Nucleus accumbens (tissue), 56 donors: ENCODE data around the gene PCSK7.
"Not testable (repeated sequence)": the region's sequence is repeated elsewhere in the genome, so short reads cannot be mapped to it uniquely, and the experiment has no call there.

Experiments used
- DNase-seq, 56 donors: peaks; one replicate each; lab custom pipeline; 2025; lab: John Stamatoyannopoulos, UW

Gene PCSK7

DNA sequence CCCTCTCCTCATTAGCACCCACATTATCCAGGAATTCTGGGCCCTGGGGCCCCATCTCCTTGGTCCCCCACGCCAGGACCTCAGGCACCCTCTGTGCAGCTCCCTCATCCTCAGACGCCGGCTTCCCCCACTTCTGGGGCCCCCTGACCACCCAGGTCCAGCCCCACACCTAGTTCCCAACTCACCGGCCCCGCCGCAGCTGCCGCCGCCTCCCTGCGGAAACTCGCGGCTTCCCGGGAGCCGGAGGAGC is at the start of gene PCSK7:
PCSK7 (minus strand) TSS at position 232 of the 250 bp plus-strand sequence. CDS start 2,229 bp downstream, outside the sequence.
- DNase-seq: peak in 5 of 56 donors; percentile 48 to 78 (median 62)

GRCh38 chr11:117281159-117281558 is 49.3 kb upstream of the PCSK7 start:
- DNase-seq: peak in 11 of 56 donors; percentile 13 to 48 (median 31)

- no peak for DNase-seq
These were observed 48.0 kb upstream of the PCSK7 start for GRCh38 chr11:117279711-117280376.

DNA sequence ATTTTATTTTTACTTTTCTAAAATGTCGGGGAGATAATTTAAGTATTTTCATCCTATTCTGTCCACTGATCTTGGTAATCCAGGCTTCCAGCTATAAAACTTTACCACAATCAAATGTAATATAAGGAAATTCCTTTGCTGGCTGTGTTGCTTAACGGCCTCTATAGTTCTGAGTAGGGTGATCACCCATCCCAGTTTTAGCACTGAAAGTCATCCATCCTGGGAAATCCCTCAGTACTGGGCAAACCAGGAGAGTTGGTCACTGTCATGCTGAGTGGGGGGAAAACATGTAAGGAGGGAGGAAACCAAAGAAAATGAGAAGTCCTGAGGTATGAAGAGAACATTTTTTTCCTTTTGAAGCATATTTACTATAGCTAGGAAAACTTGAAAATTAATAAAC is 46.5 kb upstream of the PCSK7 start:
- no peak for DNase-seq

DNA sequence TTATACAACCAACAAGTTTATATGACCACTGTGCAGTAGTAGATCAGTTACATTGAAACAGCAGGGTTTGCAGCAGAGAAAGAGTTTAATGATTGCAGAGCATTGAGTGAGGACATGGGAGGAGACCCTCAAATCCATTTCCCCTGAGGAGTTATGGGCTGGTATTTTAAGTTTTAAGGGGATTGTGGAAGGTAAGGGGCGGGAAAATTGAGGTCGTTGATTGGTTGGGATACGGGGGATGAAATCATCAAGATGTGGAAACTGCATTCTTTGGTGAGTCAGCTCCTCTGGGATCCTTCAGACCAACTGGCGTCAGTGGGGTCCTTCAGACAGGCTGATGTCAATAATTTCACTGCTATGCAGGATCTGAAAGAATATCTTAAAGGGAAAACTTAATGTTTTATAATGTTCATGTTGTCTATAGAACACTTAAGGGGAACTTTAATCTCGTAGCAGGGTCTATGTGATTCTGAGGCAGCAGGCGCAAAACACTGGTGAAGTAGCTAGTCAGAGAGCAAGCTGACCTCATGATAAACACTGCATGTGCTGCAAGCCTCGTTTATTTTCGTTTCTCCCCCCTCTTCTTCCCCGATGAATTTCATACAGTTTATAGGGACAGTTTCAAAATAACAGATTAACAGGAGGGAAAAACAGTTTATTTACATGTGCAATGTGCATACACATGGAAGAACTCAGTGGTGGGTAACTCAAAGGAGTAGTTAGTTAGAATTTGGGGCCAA is 41.8 kb upstream of the PCSK7 start:
- DNase-seq: no peak

DNA sequence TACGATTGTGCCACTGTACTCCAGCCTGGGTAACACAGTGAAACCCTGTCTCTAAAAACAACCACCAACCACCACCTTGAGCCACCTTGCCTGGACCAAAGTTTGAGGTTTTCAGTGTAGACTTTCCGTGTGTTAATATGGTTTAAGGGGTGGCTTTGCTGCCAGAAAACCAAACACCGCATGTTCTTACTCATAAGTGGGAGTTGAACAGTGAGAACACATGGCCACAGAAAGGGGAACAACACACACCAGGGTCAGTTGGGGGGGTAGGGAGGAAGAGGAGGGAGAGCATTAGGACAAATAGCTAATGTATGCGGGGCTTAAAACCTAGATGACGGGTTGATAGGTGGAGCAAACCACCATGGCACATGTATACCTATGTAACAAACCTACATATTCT is 40.3 kb upstream of the PCSK7 start:
- DNase-seq: not testable (repeated sequence)

DNA sequence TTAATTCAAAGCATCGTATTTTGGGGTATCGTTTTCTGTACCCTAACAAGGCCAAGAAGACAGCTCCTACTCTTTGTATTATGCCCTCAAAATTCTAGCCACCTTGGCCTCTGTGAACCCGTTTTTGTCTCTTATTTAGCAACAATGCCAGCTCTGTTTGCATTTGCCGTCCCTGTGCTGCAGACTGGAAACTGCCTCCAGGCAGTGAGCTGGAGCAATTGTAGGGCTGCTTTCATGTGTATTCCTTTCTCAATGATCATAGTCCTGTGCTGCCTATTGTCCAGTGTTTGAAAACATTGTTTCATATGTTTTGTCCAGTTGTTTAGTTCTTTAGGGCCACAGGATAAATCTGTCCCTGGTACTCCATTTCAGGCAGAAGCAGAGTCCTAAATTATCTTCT is 39.3 kb upstream of the PCSK7 start:
- DNase-seq: no peak

- DNase-seq: no peak
These were observed 38.0 kb upstream of the PCSK7 start for GRCh38 chr11:117269856-117270255.

GRCh38 chr11:117265745-117266144 is 33.9 kb upstream of the PCSK7 start:
- no peak for DNase-seq

DNA sequence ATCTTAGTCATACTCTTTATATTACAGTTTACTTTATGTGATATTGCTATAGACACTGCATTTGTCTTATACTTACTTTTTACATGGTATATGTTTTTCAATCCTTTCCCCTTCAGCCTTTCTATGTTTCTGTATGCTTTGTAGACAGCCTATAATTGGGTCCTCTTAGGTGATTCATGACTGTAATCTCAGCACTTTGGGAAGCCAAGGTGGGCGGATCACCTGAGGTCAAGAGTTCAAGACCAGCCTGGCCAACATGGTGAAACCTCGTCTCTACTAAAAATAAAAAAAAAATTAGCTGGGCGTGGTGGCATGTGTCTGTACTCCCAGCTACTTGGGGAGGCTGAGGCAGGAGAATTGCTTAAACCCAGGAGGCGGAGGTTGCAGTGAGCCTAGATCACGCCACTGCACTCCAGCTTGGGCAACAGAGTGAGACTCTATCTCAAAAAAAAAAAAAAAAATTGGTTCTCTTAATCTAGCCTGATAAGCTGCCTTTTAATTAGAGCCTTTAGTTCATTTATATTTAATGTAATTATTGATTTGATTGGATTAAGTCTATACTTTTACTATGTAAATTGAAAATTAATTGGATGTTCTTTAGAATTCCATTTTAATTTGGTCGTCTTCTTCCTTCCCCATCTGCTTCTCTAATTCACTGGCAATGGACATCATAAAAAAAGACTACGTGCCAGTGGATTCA is 32.9 kb upstream of the PCSK7 start:
- not testable (repeated sequence) for DNase-seq

GRCh38 chr11:117259417-117259816 is 27.5 kb upstream of the PCSK7 start:
- no peak for DNase-seq

GRCh38 chr11:117258576-117258975 is 26.7 kb upstream of the PCSK7 start:
- DNase-seq: no peak

DNA sequence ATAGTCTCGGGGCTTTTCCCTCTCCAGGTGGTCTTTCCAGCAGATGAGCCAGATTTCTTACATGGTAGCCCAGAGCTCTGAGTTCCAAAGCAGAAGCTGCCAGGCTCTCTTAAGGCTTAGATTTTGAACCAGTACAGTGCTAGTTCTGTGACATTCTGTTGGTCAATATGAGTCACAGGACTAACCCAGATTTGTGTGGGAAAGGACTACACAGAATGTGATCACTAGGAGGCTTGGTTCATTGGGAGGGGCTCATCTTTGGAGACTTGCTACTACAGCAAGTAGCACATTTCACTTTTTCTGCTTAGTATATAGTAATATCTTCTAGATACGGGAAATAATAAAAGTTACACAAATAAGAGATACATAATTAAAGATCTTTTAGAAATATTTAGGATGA is 24.7 kb upstream of the PCSK7 start:
- no peak for DNase-seq

GRCh38 chr11:117255966-117256365 is 24.1 kb upstream of the PCSK7 start:
- no peak for DNase-seq

DNA sequence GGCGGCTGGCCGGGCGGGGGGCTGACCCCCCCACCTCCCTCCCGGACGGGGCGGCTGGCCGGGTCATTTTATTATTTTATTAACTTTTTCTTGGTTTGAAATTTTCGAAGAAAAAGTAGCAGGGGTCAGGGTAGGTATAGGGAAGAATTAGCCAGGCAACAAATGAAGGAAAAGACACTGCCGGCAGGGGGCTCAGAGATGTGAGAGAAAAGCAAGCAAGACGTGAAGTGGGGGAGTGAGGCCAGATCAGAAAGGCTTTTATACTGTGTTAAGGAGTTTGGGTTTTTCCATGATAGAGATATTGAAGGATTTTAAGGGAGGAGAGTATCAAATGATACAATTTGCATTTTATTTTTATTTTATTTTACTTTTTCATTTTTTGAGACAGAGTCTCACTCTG is 19.6 kb upstream of the PCSK7 start:
- no peak for DNase-seq

- no peak for DNase-seq
These were observed 17.7 kb upstream of the PCSK7 start for GRCh38 chr11:117249571-117249970.

DNA sequence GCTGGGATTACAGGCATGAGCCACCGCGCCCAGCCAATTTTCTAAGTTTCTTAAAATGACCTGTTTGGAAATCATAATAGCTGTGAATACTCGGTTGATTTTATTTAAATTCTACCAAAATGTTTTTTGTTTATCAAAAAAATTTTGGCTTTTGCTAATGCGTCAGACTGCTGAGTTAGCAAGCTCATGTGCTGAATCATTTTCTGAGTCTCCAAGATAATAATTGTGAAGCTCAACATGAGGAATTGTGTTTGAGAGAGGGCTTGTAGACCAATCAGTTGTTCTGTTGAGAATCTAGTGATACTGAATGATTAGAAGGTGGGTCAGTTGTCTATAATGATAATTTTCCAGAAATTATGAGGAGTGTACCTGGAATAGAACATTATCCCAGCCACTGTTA is 16.5 kb upstream of the PCSK7 start:
- DNase-seq: no peak

DNA sequence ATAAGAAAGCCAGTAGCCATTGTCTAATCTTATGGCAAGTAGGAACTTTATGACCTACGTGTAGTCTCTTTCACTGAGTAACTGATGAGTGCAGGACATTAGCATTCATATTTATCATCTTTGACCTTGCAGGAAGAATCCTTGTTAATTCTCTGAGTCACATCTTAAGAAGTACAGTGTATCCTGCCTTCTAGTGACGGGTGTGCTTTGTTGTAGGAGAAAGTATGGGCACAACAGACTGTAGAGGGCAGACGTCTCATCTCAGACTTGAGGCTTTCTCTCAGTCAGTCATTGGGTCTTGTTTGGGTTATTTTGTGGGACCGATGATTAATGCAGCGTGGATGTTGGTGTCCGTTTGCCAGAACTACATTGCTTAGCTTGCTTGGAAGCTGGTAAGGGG is 7.4 kb upstream of the PCSK7 start:
- no peak for DNase-seq

GRCh38 chr11:117238221-117238620 is 6.3 kb upstream of the PCSK7 start:
- no peak for DNase-seq

- DNase-seq: peak in 4 of 56 donors; percentile 2 to 37 (median 31)
These were observed 1.1 kb upstream of the PCSK7 start for GRCh38 chr11:117232911-117233409.

DNA sequence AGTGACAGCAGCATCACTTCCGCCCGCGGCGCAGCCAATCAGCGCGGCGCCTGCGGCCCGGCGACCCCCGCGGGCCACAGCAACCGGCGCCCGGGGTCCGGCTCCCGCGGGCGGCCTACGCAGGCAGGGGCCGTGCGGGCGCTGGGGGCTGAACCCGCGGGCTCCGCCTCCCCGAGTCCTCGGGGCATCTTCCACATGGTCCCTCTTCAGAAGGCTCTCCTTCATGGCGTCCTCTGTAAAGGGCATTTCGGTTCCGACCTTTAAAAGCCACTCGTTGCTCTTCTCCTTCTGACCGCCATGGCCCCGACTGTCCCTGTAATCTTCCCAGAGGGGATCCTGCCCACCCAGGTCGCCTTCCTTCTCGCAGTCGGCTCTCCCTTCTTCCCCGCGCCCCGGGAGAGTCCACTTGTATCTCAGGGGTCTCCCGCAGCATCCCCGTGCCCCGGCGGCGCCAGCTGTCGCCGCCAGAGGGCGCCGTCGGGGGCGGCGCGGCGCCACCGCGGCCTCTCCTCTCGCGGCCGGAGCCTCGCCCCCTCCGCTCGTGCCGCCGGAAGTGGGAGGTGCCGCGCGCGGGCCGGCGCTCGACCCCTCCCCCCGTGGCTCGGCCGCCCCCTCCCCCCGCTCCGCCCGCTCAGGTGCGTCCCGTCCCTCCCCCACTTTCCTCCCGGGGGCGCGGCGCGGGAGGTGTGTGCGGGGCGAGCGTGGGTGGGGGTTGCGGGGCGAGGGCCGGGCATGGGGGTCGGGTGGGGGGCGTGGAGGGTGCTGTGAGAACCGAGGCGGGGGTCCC is 412 bp upstream of the PCSK7 start, which contains the start of gene RNF214:
RNF214 (plus strand) TSS at position 580 of the 787 bp plus-strand sequence. CDS start 1,602 bp downstream, outside the sequence.
- peak in 53 of 56 donors; percentile 22 to 88 (median 78) for DNase-seq
